GM18867 (cell line): ENCODE measurements around the gene PCBP3.

ENCODE experiments used
- ATAC-seq: cut with Tn5 transposase; IDR thresholded peaks from one replicate; pipeline ENCODE4 v1.9.1; 2021; ENCODE audit warnings: mild to moderate bottlenecking, moderate library complexity; ENCODE audit not compliant: unreplicated experiment

PCBP3 gene

DNA sequence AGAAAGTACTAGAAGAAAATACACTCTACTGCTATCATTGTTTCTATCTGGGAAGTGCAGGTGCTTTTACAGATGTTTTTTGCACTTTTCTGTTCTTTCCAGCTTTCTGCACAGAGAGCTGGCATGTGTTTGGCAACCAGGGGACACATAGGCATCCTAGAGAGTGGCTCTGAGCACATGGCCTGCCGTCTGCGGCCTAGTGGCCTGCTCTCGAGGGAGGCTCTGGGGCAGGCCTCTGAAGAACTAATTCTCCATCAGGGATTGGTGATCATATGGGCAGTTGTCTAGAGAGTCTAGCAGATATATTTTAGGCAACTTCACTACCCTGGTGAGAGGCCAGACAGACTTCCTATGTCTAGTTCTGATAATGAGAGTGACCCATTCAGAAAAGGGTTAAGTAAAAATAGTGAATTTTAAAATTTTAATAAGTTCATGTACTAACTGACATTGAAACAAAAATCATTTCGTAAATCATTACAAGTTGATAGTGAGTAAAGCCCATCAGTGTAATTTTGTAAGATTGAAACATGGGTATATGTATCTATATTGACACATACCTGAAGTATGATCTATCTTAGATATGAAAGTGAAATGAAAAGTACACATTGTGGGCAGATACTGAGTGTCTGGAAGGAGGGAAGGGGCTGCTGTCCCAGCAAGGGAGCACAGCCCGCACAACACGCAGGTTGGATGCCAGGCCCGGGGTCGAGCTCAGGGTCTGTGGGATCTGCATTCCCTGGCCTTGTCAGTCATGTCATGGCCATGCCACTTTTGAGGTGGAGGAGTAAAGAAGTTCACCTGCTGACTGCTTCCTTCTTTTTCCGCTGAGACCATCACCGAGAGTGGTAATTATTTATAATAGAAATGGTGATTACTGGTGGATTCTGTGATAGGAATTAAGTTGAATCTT is 79.8 kb downstream of the PCBP3 start:
- no peak for ATAC-seq

GRCh38 chr21:45724345-45724961 is 80.9 kb downstream of the PCBP3 start:
- no peak for ATAC-seq

DNA sequence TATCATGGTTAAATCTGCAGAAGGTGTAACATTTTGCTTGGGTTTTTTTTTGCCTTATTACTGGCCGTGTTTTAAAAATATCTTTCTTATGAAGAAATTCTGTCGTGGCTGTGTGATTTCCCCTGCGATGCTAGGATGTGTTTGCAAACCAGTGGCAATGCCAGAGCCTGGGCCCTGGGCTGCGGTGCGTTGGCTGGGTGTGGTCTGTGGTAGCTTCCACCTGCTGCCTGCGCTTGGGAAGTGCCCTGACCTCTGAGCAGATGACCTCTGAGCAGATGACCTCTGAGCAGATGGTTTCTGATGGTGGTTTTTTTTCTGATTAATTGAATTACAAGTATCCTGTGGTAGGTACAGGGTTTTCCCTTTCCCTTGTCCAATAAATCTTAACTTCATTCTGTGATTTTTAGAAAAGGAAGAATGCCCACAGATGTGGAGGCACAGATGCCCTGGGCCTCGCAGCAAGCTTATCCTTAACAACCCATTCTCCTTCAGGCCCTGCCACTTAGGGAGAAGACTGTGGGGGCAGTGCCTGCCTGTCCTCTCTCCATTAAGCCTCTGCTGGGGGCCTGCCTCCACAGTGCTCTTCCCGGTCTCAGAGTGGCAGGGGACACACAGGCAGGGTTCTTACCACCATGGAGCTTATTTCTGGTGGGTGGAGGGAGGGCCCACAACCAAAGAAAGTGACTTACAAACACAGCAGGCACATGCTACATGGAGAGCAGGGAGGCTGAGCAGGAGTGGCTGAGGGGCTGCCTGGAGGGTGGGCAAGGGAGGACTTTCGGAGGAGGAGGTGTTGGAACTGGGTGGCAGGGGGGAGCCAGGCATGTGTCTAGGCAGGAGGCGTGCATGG is 81.7 kb downstream of the PCBP3 start:
- no peak for ATAC-seq

GRCh38 chr21:45725844-45726200 is 82.3 kb downstream of the PCBP3 start:
- no peak for ATAC-seq

- no peak for ATAC-seq
Observed at GRCh38 chr21:45726438-45726837, 82.9 kb downstream of the PCBP3 start.

DNA sequence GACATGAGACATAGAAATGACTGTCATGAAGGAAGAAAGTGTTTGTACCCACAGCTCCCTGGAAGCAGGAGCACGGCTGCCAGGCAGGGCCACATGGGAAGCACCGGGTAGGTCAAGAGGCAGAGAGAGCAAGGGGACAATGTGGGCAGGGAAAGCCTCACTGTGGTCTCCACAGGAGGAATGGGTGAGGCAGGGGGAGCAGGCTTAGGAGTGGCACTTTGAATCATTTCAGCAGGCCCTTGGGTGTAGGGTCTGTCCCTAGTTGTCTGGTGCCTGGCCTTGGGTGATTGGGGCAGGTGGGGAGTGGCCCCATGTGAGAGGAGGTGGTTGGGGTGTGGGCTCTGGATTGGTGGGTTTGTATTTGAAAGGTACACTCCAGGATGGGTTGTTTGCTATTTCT is 83.9 kb downstream of the PCBP3 start:
- ATAC-seq: no peak

DNA sequence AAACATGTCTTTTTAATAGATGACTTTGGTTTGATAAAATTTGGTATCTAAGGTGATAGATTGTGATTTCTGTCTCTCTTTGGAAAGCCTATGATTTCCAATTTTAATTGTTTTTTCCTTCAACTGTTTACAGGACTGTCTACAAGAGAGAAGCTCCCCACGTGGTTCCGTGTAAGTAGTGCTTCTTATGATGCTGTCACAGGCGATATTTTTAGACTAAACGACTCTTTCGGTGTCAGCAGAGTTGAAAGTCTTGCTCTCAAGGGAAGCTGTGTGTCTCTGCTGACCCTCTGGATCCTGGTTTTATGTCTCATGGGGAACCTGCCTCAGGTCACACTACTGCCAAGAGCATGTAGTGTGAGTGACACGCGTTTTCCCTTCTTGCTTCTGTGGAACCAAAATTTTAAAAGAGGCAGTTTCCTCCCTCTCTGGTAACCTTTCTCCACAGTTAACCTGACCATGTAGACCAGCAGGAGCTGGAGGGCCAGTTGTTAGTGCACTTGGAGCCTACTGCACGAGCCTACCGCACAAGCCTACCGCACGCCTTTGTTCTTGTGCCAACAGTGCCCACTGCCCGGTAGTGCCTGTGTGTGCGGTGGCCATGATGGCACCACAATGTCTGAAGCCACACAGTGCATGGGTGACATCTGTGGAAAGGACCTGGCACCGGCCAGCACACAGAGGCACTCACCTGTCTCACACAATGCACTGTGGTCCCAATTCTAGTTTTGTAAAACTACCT is 91.9 kb downstream of the PCBP3 start:
- no peak for ATAC-seq

- ATAC-seq: no peak
Observed at GRCh38 chr21:45736042-45736689, 92.6 kb downstream of the PCBP3 start.

- ATAC-seq: no peak
Observed at GRCh38 chr21:45736690-45737484, 93.4 kb downstream of the PCBP3 start.

GRCh38 chr21:45737485-45738166 is 94.1 kb downstream of the PCBP3 start:
- ATAC-seq: no peak

- no peak for ATAC-seq
Observed at GRCh38 chr21:45739218-45740087, 95.9 kb downstream of the PCBP3 start.

- no peak for ATAC-seq
Observed at GRCh38 chr21:45740088-45740440, 96.5 kb downstream of the PCBP3 start.

DNA sequence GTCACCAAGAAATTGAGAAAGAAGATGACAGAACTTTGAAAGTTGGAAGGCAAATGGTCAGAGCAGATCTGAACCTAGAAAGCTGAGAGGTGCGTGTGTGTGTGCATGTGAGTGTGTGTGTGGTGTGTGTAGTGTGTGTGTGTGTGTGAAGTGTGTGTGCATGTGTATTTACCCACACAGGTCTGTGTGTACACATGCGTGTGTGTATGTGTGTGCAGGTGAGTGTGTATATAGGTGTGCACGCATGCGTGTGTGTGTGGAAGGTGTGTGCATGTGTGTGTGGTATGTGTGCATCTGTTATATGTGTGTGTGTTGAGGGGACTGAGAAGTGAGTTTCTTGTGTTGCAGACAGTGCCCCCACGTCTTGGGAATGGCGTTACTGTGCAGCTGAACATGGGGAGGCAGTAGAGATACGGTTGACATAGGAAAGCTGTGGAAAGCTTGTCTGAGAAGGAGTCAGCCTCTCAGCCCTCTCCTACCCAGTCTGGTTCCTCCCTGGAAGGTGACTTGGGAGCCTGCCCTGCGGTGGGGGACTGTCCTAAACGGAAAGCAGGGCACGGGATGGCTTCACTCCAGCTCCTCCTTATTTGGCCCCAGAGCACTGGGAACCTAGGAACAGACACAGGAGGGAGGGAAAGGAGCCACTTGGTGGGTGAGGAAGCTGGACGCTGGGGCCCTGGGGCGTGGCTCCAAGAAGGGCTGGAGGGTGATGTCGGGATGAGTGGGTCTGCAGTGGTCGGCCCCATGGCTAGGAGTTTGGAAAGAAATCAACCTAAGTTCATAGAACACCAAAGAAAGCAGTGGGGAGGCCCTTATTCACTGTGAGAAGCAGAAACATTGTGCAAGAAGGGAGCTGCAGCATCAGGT is 97.2 kb downstream of the PCBP3 start:
- no peak for ATAC-seq

GRCh38 chr21:45741691-45742090 is 98.2 kb downstream of the PCBP3 start:
- ATAC-seq: no peak

GRCh38 chr21:45742247-45742646 is 98.7 kb downstream of the PCBP3 start:
- no peak for ATAC-seq

DNA sequence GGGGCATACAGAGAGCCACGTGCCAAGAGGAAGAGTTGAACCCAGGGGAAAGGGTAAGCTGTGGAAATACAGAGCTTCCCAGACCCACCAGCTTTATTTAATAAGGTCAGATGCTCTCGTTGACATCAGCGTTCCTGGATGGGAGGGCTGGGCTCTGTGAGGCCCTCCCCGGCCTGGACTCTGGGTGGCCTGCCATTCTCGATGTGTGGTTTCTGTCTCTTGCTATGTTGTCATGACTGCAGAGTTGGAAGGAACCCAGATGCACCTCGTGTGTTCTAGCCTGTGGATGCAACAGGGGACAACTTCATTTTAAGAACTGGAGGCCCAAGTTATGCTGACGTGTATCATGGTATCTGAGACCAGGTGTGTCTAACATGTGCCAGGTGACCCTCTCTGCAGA is 101.7 kb downstream of the PCBP3 start:
- no peak for ATAC-seq

DNA sequence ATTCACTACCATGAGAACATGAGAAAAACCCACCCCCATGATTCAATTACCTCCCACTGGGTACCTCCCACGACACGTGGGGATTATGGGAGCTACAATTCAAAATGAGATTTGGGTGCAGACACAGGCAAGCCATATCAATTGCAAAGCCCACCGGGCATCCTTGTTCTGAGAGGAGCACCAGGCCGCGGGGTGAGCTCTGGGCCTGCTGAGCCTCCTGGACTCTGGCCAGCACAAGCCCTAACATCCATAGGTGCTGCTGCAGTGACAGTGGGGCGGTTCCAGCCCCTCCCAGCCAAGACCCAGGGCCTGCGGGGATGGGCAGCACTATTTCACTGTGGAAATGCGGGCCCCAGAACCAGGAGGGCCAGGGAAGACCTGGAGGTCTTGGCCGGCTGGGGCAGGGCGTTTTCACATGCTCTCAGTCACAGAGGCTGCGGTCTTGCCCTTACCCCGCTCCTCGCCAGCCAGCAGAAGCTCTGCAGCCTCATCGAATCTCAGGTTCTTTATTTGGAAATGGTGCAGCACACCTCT is 103.8 kb downstream of the PCBP3 start:
- ATAC-seq: no peak
